Measurements from ENCODE around the gene PODXL. TPM values are rescaled to one million over a fixed set of nuclear protein-coding genes. Genes with fewer than 3 reads are reported as not detected.

PODXL gene
- total and polyA plus RNA-seq, 2 experiments from 2014 or later, result 220 to 727 TPM

GRCh38 chr7:131552053-131552452 lies 4.4 kb downstream of the PODXL start (continued):
- TF ChIP-seq ZNF462 (CRISPR knock-in tag; IDR thresholded peaks at IDR 0.05) (no peak), NANOG (IDR thresholded peaks at IDR 0.05; ENCODE audit: borderline replicate concordance) (no peak), CTCF (conservative IDR thresholded peaks at IDR 0.05; ENCODE audit: low read depth in 2 of 2) (no peak)

DNA sequence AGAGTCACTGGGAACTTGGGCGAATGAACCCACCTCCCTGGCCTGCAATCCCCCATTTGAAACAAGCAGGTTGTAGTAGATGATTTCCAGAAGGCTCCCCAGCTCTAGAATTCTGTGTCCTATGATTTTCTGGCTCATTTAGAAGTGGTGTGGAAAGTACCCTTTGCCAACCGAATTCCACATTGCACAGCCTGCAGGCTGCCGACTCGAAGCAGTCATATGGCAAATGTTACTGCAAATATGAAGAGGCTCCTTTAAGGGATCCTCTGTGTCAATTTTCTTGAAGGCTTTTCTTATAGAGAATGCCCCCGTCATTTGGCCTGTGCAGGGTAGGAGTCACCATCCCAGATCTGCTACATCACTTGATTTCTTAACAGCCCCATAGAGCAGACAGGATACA lies 5.6 kb downstream of the PODXL start:
- Histone ChIP-seq H3K27ac (ENCODE audit: low read depth) (peak overlapping the region; percentile 79), H3K4me3 (peak overlapping the region; percentile 99), H3K79me2 (replicated peaks; ENCODE audit: insufficient read depth) (peaks cover 100% of the 10 kb centered on the region), H3K9me2 (ENCODE audit: insufficient read depth) (no peaks in the 10 kb centered on the region), H3F3A (replicated peaks; ENCODE audit: low read depth) (peaks cover 68% of the 10 kb centered on the region), H4K20me1 (replicated peaks; ENCODE audit: insufficient read depth) (peaks cover 94% of the 10 kb centered on the region), H2AFZ (no peak overlapping the region), H3K4me1 (ENCODE audit: insufficient read depth) (peaks cover 86% of the 10 kb centered on the region), H3K36me3 (ENCODE audit: insufficient read depth) (peaks cover 31% of the 10 kb centered on the region), H3K4me2 (peak overlapping the region; percentile 100), H3K27me3 (ENCODE audit: insufficient read depth) (no peaks in the 10 kb centered on the region)
- Mint-ChIP-seq H3K27me3 (ENCODE audit: insufficient read depth, low read depth, poor library complexity) (peaks cover 35% of the 10 kb centered on the region), H3K27ac (peak overlapping the region; percentile 82; the same call in 1 of the 2 replicates), H3K4me3 (peak overlapping the region; percentile 42; the same call in 2 of the 3 replicates), H3K36me3 (ENCODE audit: low read depth) (peaks cover 94% of the 10 kb centered on the region), H3K9me3 (no peaks in the 10 kb centered on the region), H3K4me1 (peaks cover 81% of the 10 kb centered on the region)
- ATAC-seq (no peak), DNase-seq (ENCODE audit: low spot score) (no peak)
- no peak for TF ChIP-seq ZNF462 (CRISPR knock-in tag; IDR thresholded peaks at IDR 0.05)
- no peak for TF ChIP-seq STAT1 (IDR thresholded peaks at IDR 0.05; ENCODE audit: unreplicated experiment)
- TF ChIP-seq CREB1 (CRISPR knock-in tag; IDR thresholded peaks at IDR 0.05; ENCODE audit: low read depth), result no peak
- no peak for TF ChIP-seq NANOG (IDR thresholded peaks at IDR 0.05; ENCODE audit: borderline replicate concordance)
- no peak for TF ChIP-seq POLR2AphosphoS5 (IDR thresholded peaks at IDR 0.05; ENCODE audit: low read depth)
